BE2C (cell line): ENCODE measurements around the gene TLR6.

Experiments
- DNase-seq: peaks from one replicate; pipeline ENCODE4 v3.0.0-alpha.2; 2020
- H3K27me3 ChIP-seq: fragments of 250-450 bp; sonication (Bioruptor Pico); 2 replicates; pipeline ENCODE4 v1.5.1; 2020; ENCODE audit warnings: mild to moderate bottlenecking
- H3K36me3 ChIP-seq: fragments of 250-450 bp; sonication (Bioruptor Pico); 2 replicates; pipeline ENCODE4 v1.5.1; 2020; ENCODE audit warnings: mild to moderate bottlenecking
- H3K4me1 ChIP-seq: fragments of 250-450 bp; sonication (Bioruptor Pico); 2 replicates; pipeline ENCODE4 v1.5.1; 2020
- H3K4me3 ChIP-seq: 2 replicates; pipeline ENCODE4 v1.5.1; 2011; ENCODE audit warnings: low read depth, low read length
- H3K9me3 ChIP-seq: fragments of 250-450 bp; sonication (Bioruptor Pico); 2 replicates; pipeline ENCODE4 v1.5.1; 2020
- CTCF ChIP-seq: IDR thresholded peaks from 2 replicates; pipeline ENCODE4 v1.5.1; 2012; ENCODE audit warnings: mild to moderate bottlenecking, low read depth, low read length

Gene TLR6

GRCh38 chr4:38821739-38822138 lies 34.9 kb downstream of the TLR6 start:
- Histone ChIP-seq H3K4me1 (no peaks in the 10 kb centered on the region), H3K9me3 (no peaks in the 10 kb centered on the region), H3K4me3 (no peak overlapping the region), H3K36me3 (no peaks in the 10 kb centered on the region), H3K27me3 (no peaks in the 10 kb centered on the region)
- TF ChIP-seq CTCF, result no peak
- no peak for DNase-seq

- no peak for DNase-seq
- H3K36me3 ChIP-seq, result no peaks in the 10 kb centered on the region
- H3K4me1 ChIP-seq, result no peaks in the 10 kb centered on the region
- no peak overlapping the region for H3K4me3 ChIP-seq
- no peaks in the 10 kb centered on the region for H3K27me3 ChIP-seq
- no peaks in the 10 kb centered on the region for H3K9me3 ChIP-seq
- TF ChIP-seq CTCF, result no peak
Measured at GRCh38 chr4:38820329-38821061, 36.1 kb downstream of the TLR6 start.

GRCh38 chr4:38819569-38819968 lies 37.0 kb downstream of the TLR6 start:
- H3K9me3 ChIP-seq, result no peaks in the 10 kb centered on the region
- no peaks in the 10 kb centered on the region for H3K36me3 ChIP-seq
- H3K4me3 ChIP-seq, result no peak overlapping the region
- no peak for DNase-seq
- TF ChIP-seq CTCF, result no peak
- H3K27me3 ChIP-seq, result no peaks in the 10 kb centered on the region
- no peaks in the 10 kb centered on the region for H3K4me1 ChIP-seq

GRCh38 chr4:38818441-38818976 lies 38.1 kb downstream of the TLR6 start:
- Histone ChIP-seq H3K9me3 (no peaks in the 10 kb centered on the region), H3K36me3 (no peaks in the 10 kb centered on the region), H3K4me1 (no peaks in the 10 kb centered on the region), H3K4me3 (no peak overlapping the region), H3K27me3 (no peaks in the 10 kb centered on the region)
- TF ChIP-seq CTCF, result no peak
- DNase-seq, result no peak

GRCh38 chr4:38815885-38816782 lies 40.5 kb downstream of the TLR6 start:
- no peaks in the 10 kb centered on the region for H3K36me3 ChIP-seq
- no peaks in the 10 kb centered on the region for H3K27me3 ChIP-seq
- no peak overlapping the region for H3K4me3 ChIP-seq
- no peak for TF ChIP-seq CTCF
- H3K4me1 ChIP-seq, result no peaks in the 10 kb centered on the region
- DNase-seq, result no peak
- no peaks in the 10 kb centered on the region for H3K9me3 ChIP-seq

GRCh38 chr4:38814386-38814785 lies 42.2 kb downstream of the TLR6 start:
- TF ChIP-seq CTCF, result no peak
- Histone ChIP-seq H3K4me1 (no peaks in the 10 kb centered on the region), H3K36me3 (no peaks in the 10 kb centered on the region)

More at GRCh38 chr4:38814386-38814785, 42.2 kb downstream of the TLR6 start:
- no peaks in the 10 kb centered on the region for H3K9me3 ChIP-seq
- no peak for DNase-seq
- no peak overlapping the region for H3K4me3 ChIP-seq
- no peaks in the 10 kb centered on the region for H3K27me3 ChIP-seq
